Ovary (tissue), 9 donors: Measurements from ENCODE around the gene MROH2A. TPM values are rescaled to one million over a fixed set of nuclear protein-coding genes. Genes with fewer than 3 reads are reported as not detected.

Source experiments
- DNase-seq, 5 donors: peaks; one replicate each; pipeline ENCODE4 v3.0.0-alpha.2; 2019 to 2020
- H3K27ac ChIP-seq, 2 donors: fragments of 200-600 bp; one replicate each; pipeline versions ENCODE4 v1.5.1 to v1.8.0; 2019 to 2022
- H3K27me3 ChIP-seq: fragments of 200-600 bp; one replicate; pipeline ENCODE4 v1.8.0; 2022
- H3K36me3 ChIP-seq: fragments of 200-600 bp; sonication (generic); one replicate; pipeline ENCODE4 v1.5.1; 2019
- H3K4me1 ChIP-seq: one replicate; pipeline ENCODE4 v1.8.1; 2013; ENCODE audit warnings: mild to moderate bottlenecking, moderate library complexity; ENCODE audit not compliant: insufficient read depth
- H3K4me3 ChIP-seq: fragments of 200-600 bp; sonication (generic); one replicate; pipeline ENCODE4 v1.5.1; 2017
- H3K9me3 ChIP-seq, 2 donors: fragments of 200-600 bp in 1 of 2; sonication (generic) in 1 of 2; one replicate each; pipeline versions ENCODE4 v1.5.1 to v1.8.1; 2013 to 2019; ENCODE audit warnings: mild to moderate bottlenecking in 1 of 2, moderate library complexity in 1 of 2
- EP300 ChIP-seq: sonication (generic); formaldehyde crosslinking; IDR thresholded peaks from one replicate; pipeline ENCODE4 v1.6.1; 2017; ENCODE audit warnings: antibody characterized with exemption
- POLR2A ChIP-seq: fragments of 450-650 bp; IDR thresholded peaks from one replicate; pipeline ENCODE4 v1.6.1; 2017; ENCODE audit warnings: antibody characterized with exemption, mild to moderate bottlenecking, moderate library complexity
- WGBS, 3 donors: extraction: QIAGEN DNeasy Blood & Tissue Kit in 1 of 3; methylation state at CpG; one replicate each; pipeline versions ENCODE4 v1.1.5 to v1.1.7; 2013 to 2017; 5-methylcytosine and 5-hydroxymethylcytosine counted together
- intact Hi-C, 4 donors: fragments of 100-400 bp; cut with DNase I; formaldehyde crosslinking; loops; one replicate each; pipeline versions ENCODE4 v1.11.0 to v1.15.1; 2022 to 2023
- polyA plus RNA-seq, 2 donors: library from polyadenylated mRNA; stranded (reverse); fragments of 200-250 nt in 1 of 2; fragments of 350-450 nt in 1 of 2; fragmentation: Illumina TruSeq in 1 of 2; extraction: RNeasy Lipid Tissue Mini Kit (QIAGEN cat#74804) in 1 of 2; gene quantifications; one replicate each; pipeline ENCODE4 v1.2.3, GENCODE V29; 2013 to 2014
- total RNA-seq, 7 donors: library from RNA; depleted of rRNA in 2 of 7; stranded (reverse); fragments of >200 nt in 2 of 7; fragmentation: NEBNext Ultra II Directional in 3 of 7; extraction: Animal tissue kit (Norgen Biotek cat#: 25700) in 3 of 7; gene quantifications; one replicate each; pipeline versions ENCODE4 v1.1.0 to v1.2.4, GENCODE V29; 2016 to 2023
- TF ChIP-seq, protein P1 (sequence below), 3 donors: fragments of 450-650 bp in 2 of 3; fragments of 200-600 bp in 1 of 3; IDR thresholded peaks; one replicate each; pipeline versions ENCODE4 v1.5.1 to v1.8.0; 2016 to 2022; ENCODE audit warnings: antibody characterized with exemption in 3 of 3, mild to moderate bottlenecking in 1 of 3
- donor health status: DM: no; HTN: no; CAD: no; lungs with moderate emphysema.
- donor health status: DM: no; HTN: no; CAD: no.
- donor health status: Bipolar disorder and iron deficiency.
- donor health status: DM: yes; HTN: yes; CAD: no.
- donor health status: DM: no; HTN: no; CAD: no.
- donor health status: DM: yes; HTN: yes; CAD: no.

MROH2A gene
- total and polyA plus RNA-seq, 9 donors: not detected

DNA sequence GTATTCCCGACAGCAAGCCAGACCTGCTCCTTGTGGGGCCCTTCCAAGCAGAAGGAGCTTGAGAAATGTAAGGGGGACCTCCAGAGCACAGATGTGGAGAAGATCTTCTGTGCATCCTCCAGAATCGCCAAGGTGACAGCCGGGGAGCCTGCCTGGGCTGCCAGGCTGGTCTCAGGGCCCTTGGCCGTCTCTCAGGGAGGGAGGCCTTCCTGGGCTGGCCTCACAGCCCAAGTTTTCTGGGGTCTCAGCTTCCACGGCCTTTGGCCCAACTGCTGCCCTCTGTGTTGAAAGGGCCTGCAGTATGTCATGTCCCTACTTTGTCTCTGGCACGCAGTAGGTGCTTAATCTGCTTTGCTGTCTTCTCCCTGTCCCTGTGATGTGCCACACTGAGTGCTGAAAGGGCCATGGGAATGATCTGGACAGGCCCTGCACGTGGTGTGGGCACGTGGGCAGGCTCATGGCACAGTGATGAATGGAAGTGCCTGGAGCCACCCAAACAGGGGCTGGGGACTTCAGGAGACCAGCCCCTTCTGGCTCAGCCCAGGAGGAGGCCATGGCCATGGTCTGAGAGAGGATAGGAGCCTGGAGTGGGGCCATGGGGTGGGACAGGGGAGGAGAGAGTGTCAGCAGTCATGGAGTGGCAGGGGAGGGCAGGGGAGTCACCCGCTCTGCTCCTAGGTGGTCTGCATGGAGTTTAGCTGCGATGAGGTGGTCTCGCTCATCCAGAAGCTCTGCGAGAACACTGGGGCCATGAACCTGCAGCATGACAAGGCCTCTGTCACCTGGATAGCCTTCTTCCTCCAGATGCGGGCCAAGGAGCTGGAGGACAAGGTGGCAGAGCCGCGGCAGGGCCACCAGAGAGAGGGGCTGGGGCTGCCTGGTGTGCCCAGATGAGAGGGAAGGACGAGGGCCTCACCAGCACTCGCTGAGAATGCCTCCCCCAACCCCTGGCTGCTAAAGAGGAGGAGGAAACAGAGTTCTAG, 40.8 kb downstream of the MROH2A start:
- no peaks in the 10 kb centered on the region for H3K4me1 ChIP-seq
- intact Hi-C loops: no loop called here
- TF ChIP-seq EP300 (no peak), POLR2A (no peak)
- TF ChIP-seq, protein P1, sequence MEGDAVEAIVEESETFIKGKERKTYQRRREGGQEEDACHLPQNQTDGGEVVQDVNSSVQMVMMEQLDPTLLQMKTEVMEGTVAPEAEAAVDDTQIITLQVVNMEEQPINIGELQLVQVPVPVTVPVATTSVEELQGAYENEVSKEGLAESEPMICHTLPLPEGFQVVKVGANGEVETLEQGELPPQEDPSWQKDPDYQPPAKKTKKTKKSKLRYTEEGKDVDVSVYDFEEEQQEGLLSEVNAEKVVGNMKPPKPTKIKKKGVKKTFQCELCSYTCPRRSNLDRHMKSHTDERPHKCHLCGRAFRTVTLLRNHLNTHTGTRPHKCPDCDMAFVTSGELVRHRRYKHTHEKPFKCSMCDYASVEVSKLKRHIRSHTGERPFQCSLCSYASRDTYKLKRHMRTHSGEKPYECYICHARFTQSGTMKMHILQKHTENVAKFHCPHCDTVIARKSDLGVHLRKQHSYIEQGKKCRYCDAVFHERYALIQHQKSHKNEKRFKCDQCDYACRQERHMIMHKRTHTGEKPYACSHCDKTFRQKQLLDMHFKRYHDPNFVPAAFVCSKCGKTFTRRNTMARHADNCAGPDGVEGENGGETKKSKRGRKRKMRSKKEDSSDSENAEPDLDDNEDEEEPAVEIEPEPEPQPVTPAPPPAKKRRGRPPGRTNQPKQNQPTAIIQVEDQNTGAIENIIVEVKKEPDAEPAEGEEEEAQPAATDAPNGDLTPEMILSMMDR (IDR thresholded peaks at IDR 0.05): no peak
- H3K9me3 ChIP-seq: no peaks in the 10 kb centered on the region
- H3K27me3 ChIP-seq: no peaks in the 10 kb centered on the region
- no peak for DNase-seq
- no peak overlapping the region for H3K4me3 ChIP-seq
- H3K36me3 ChIP-seq: no peaks in the 10 kb centered on the region
- no peak overlapping the region for H3K27ac ChIP-seq
- WGBS, 3 donors: 70 to 72% (median 71%) methylated on average over 17 of the region's 17 CpGs

DNA sequence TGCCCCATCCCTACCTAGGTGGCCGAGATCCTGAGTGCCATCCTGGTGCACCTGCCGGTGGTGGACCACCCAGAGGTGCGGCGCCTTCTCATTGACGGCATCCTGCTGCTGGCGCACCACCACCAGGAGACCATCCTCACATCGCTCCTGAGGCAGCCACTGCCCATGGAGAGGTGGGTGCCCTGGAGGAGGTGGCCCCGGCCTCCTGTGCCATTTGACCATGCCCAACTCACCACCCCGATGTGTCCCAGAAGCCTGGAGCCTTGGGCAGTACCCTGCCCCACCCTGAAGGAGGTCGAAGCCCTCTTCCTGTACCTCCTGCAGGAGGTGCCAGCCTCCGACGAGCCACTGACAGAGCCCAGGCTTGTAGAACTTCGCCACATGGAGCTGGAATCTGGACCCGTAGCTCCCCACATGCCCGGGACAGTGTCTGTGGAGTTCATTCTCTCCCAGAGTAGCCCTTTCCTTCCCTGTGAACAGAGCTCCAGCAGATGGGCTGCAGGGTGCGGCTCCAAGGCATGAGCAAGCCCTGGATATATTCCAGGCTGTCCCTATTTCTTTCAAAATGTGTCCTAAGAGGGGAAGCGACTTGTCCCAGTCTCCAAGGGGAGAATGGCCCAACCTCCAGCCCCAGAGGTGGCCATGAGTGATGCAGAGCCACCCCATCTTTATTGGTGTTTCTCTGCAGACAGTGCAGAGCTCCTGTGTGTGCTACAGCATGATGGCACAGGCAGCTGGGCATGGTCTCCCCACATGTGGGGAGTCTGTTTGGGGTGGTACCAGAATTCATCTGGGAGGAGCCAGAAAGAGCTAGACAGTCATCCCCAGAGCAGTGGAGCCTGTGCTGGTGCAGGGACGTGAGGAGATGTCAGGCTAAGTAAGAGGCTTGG, 42.0 kb downstream of the MROH2A start:
- no peaks in the 10 kb centered on the region for H3K27me3 ChIP-seq
- DNase-seq: no peak
- no peaks in the 10 kb centered on the region for H3K4me1 ChIP-seq
- no peaks in the 10 kb centered on the region for H3K36me3 ChIP-seq
- H3K9me3 ChIP-seq: no peaks in the 10 kb centered on the region
- TF ChIP-seq, protein P1 (IDR thresholded peaks at IDR 0.05): no peak
- TF ChIP-seq POLR2A (no peak), EP300 (no peak)
- no peak overlapping the region for H3K27ac ChIP-seq
- WGBS, 3 donors: 82 to 86% (median 83%) methylated on average over 18 of the region's 18 CpGs
- no peak overlapping the region for H3K4me3 ChIP-seq
- intact Hi-C loops: no loop called here

DNA sequence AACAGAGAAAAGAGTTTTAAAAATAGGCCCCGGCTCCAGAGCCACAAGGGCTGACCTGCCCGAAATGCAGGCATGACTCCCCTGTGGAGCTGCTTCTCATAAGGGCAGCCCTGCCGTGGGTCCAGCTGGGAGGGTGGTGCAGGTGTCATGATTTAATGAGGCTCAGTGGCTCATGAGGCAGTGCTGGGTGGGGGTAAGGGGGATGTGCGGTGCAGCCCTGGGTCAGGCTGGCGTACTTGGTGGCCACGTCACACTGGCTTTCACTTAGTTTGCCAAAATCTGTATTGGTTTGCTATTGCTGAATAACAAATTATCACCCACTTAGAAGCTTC, 42.6 kb downstream of the MROH2A start:
- Histone ChIP-seq H3K27ac (no peak overlapping the region), H3K36me3 (no peaks in the 10 kb centered on the region), H3K27me3 (no peaks in the 10 kb centered on the region), H3K4me3 (no peak overlapping the region), H3K4me1 (no peaks in the 10 kb centered on the region), H3K9me3 (no peaks in the 10 kb centered on the region)
- intact Hi-C loops: no loop called here
- TF ChIP-seq, protein P1 (IDR thresholded peaks at IDR 0.05): no peak
- TF ChIP-seq POLR2A (no peak), EP300 (no peak)
- 75 to 77% (median 75%) methylated on average over 6 of the region's 6 CpGs for WGBS, 3 donors
- no peak for DNase-seq

DNA sequence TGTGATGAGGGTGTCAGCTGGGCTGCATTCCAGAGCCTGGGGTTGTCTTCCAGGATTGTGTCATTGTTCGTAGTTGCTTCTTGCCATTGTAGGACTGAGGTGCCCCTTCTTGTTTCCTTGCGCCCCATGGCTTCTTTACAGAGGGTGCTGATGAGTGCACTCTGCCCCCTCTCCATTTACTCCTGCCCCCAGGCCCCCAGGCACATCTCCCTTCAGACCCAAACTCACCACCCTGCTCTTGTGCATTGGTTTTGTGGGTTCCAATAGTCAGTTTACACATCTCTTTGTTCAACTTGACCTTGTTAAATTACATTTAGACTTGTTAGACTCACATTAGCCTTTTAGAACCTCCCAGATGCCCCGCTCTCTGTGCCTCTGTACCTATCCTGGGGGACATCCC, 43.1 kb downstream of the MROH2A start:
- Histone ChIP-seq H3K9me3 (no peaks in the 10 kb centered on the region), H3K36me3 (no peaks in the 10 kb centered on the region), H3K4me1 (no peaks in the 10 kb centered on the region), H3K27me3 (no peaks in the 10 kb centered on the region), H3K4me3 (no peak overlapping the region), H3K27ac (no peak overlapping the region)
- intact Hi-C loops: no loop called here
- 86 to 93% (median 89%) methylated on average over 3 of the region's 3 CpGs for WGBS, 3 donors
- no peak for TF ChIP-seq EP300
- TF ChIP-seq, protein P1 (IDR thresholded peaks at IDR 0.05): no peak
- no peak for TF ChIP-seq POLR2A
- no peak for DNase-seq
